Measurements from ENCODE around the gene ELF1. TPM values are rescaled to one million over a fixed set of nuclear protein-coding genes. Genes with fewer than 3 reads are reported as not detected.

ELF1 gene
- total RNA-seq, 4 donors from 2014 or later: 66.9 to 96.2 (median 72.1) TPM

- 87% methylated on average over 2 of the region's 2 CpGs for WGBS
- TF ChIP-seq CTCF (IDR thresholded peaks at IDR 0.05) (no peak), POLR2AphosphoS5 (IDR thresholded peaks at IDR 0.05) (no peak), POLR2A (IDR thresholded peaks at IDR 0.05; ENCODE audit: low read depth) (no peak), EP300 (IDR thresholded peaks at IDR 0.05) (no peak)
Observed at GRCh38 chr13:41019578-41020347, 647 bp upstream of the ELF1 start.

GRCh38 chr13:41018602-41018948 is 541 bp downstream of the ELF1 start:
- no peaks in the 10 kb centered on the region for H3K36me3 ChIP-seq
- H3K4me3 ChIP-seq: peak overlapping the region; percentile 15 to 36 (median 24)
- intact Hi-C loops (cut with DNase I): no loop called here
- H3K27ac ChIP-seq (replicated peaks in 1 of 4): peak overlapping the region; percentile 38 to 61 (median 58)
- 79% methylated on average over 1 of the region's 1 CpG for WGBS
- no peaks in the 10 kb centered on the region for H3K9me3 ChIP-seq
- DNase-seq (ENCODE audit: extremely low spot score): no peak
- H3K27me3 ChIP-seq: no peaks in the 10 kb centered on the region
- TF ChIP-seq POLR2A (IDR thresholded peaks at IDR 0.05; ENCODE audit: low read depth) (no peak), EP300 (IDR thresholded peaks at IDR 0.05) (no peak), CTCF (IDR thresholded peaks at IDR 0.05) (no peak), POLR2AphosphoS5 (IDR thresholded peaks at IDR 0.05) (no peak)
- H3K4me1 ChIP-seq: peaks cover 17 to 47% (median 42%) of the 10 kb centered on the region in 4 donors

More at GRCh38 chr13:41019578-41020347, 647 bp upstream of the ELF1 start:
- H3K4me1 ChIP-seq: peaks cover 17 to 49% (median 36%) of the 10 kb centered on the region in 4 donors
- no peaks in the 10 kb centered on the region for H3K36me3 ChIP-seq
- DNase-seq (ENCODE audit: extremely low spot score): no peak
- intact Hi-C loops (cut with DNase I): no loop called here
- H3K27me3 ChIP-seq: no peaks in the 10 kb centered on the region
- no peak overlapping the region for H3K4me3 ChIP-seq
- no peaks in the 10 kb centered on the region for H3K9me3 ChIP-seq
- H3K27ac ChIP-seq (replicated peaks in 1 of 4): peak overlapping the region in 1 of 4 donors; percentile 35

GRCh38 chr13:41017817-41018601 is 1.1 kb downstream of the ELF1 start:
- Histone ChIP-seq H3K4me1 (peaks cover 17 to 46% (median 42%) of the 10 kb centered on the region in 4 donors), H3K9me3 (no peaks in the 10 kb centered on the region), H3K4me3 (peak overlapping the region; percentile 15 to 36 (median 24)), H3K27ac (replicated peaks in 1 of 4) (peak overlapping the region; percentile 8 to 61 (median 34)), H3K27me3 (no peaks in the 10 kb centered on the region), H3K36me3 (no peaks in the 10 kb centered on the region)
- intact Hi-C loops (cut with DNase I): no loop called here
- 80% methylated on average over 3 of the region's 3 CpGs for WGBS
- no peak for DNase-seq (ENCODE audit: extremely low spot score)
- no peak for TF ChIP-seq CTCF (IDR thresholded peaks at IDR 0.05)
- TF ChIP-seq POLR2A (IDR thresholded peaks at IDR 0.05; ENCODE audit: low read depth): no peak
- TF ChIP-seq POLR2AphosphoS5 (IDR thresholded peaks at IDR 0.05): no peak

GRCh38 chr13:41017159-41017558 is 2.0 kb downstream of the ELF1 start:
- TF ChIP-seq CTCF (IDR thresholded peaks at IDR 0.05) (no peak), POLR2A (IDR thresholded peaks at IDR 0.05; ENCODE audit: low read depth) (no peak), EP300 (IDR thresholded peaks at IDR 0.05) (no peak), POLR2AphosphoS5 (IDR thresholded peaks at IDR 0.05) (peak in 1 of 2 donors; percentile 6)
- peaks cover 17 to 45% (median 42%) of the 10 kb centered on the region in 4 donors for H3K4me1 ChIP-seq
- peak overlapping the region; percentile 6 to 36 (median 18) for H3K4me3 ChIP-seq

More at GRCh38 chr13:41017159-41017558, 2.0 kb downstream of the ELF1 start:
- Histone ChIP-seq H3K36me3 (no peaks in the 10 kb centered on the region), H3K27me3 (no peaks in the 10 kb centered on the region), H3K9me3 (no peaks in the 10 kb centered on the region), H3K27ac (replicated peaks in 1 of 4) (peak overlapping the region in 2 of 4 donors; percentile 13 to 39)
- 57% methylated on average over 2 of the region's 2 CpGs for WGBS
- no peak for DNase-seq (ENCODE audit: extremely low spot score)
- intact Hi-C loops (cut with DNase I): no loop called here

Data from esophagus muscularis mucosa (tissue), 4 donors.